ENCODE measurements around the gene OLFML2A.

DNA sequence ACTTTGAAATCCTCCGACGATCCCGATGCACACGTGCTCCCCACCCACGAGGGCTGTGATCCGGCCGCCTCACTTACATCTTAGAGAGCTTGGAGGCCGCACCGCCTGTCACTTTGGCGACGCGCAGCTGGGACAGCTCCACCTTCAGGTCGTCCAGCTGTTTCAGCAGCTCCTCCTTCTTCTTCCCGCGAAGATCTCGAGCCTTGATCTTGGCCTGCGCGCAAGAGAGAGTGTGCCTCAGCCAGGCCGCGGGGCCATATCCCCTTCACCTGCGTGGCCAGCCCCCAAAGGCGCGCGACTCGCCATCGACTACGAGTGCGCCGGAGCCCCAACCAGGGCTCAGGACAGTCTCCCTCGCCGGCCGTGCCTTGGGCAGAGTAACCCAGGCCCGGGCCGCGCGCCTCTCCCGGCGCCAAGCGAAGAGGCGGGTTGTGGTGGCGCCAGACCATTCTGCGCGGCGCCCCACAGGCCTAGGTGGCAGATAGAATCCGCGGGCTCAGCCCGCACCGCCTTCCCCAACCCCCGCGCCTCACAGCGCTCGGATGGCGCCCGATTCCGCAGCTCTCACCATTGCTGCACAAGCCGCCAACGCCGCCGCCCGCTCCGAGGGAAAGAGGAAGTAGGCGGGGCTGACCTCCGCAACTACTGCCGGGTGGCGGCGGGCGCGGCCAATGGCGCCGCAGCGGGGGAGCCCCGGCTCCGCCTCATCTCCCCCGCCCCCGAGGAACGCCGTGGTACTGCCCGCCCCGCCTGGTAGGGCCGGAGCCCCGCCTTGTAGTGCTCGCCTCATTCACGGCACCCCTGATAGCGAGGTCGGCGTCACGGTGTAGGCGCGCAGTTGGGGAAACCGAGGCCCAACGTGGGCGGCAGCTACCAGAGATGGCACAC lies 84.7 kb downstream of the OLFML2A start, which contains the start of the genes ARPC5L and RPL35:
- TF ChIP-seq, protein P1, sequence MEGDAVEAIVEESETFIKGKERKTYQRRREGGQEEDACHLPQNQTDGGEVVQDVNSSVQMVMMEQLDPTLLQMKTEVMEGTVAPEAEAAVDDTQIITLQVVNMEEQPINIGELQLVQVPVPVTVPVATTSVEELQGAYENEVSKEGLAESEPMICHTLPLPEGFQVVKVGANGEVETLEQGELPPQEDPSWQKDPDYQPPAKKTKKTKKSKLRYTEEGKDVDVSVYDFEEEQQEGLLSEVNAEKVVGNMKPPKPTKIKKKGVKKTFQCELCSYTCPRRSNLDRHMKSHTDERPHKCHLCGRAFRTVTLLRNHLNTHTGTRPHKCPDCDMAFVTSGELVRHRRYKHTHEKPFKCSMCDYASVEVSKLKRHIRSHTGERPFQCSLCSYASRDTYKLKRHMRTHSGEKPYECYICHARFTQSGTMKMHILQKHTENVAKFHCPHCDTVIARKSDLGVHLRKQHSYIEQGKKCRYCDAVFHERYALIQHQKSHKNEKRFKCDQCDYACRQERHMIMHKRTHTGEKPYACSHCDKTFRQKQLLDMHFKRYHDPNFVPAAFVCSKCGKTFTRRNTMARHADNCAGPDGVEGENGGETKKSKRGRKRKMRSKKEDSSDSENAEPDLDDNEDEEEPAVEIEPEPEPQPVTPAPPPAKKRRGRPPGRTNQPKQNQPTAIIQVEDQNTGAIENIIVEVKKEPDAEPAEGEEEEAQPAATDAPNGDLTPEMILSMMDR (IDR thresholded peaks at IDR 0.05), result peak; percentile 48
- TF ChIP-seq EZH2 (IDR thresholded peaks at IDR 0.05; ENCODE audit: borderline replicate concordance, insufficient read depth, low read depth, low read length, poor library complexity, severe bottlenecking), result no peak

Data from B cell (primary cell).